Heart left ventricle (tissue), 13 donors: ENCODE measurements around the gene FMN2.

Source experiments
- POLR2A ChIP-seq, 2 donors: fragments of 450-650 bp; IDR thresholded peaks; one replicate each; pipeline ENCODE4 v1.6.1; 2017; ENCODE audit warnings: antibody characterized with exemption in 2 of 2, mild to moderate bottlenecking in 2 of 2, moderate library complexity in 2 of 2
- TF ChIP-seq, protein P1 (sequence below), 12 donors: fragments of 200-600 bp; sonication (generic) in 4 of 12; IDR thresholded peaks; one replicate each; pipeline versions ENCODE4 v1.5.0 to v1.8.0; 2018 to 2022; ENCODE audit warnings: antibody characterized with exemption in 12 of 12, mild to moderate bottlenecking in 5 of 12
- donor health status: ischemic (EF 13 %, LVEDD 7.1; RV severe dilation, severe dysfunction).
- donor health status: DM: no; HTN: yes; CAD: no.
- donor health status: DM: no; HTN: no; CAD: no.
- donor health status: ischemic (EF 25% LVEDD 6.9; RV normal size, moderate dysfunction).
- donor health status: ischemic (EF 25% LVEDD 5.7; RV mildly dilated, moderate dysfunction).
- donor health status: ischemic (EF 35%, LVEDD 5.7; RV mildly dilated, moderate dysfunction).
- donor health status: nonischemic (EF 11% LVEDD 7.7; RV severe dilation, severe dysfunction).
- donor health status: DM: yes; HTN: yes; CAD: no.
- donor health status: PGD.
- donor health status: ischemic (EF 29% LVEDD 5.4; RV normal size, mild dysfunction).
- donor health status: nonischemic (EF 23%, LVEDD 6.1; RV moderate dilation, normal function).

DNA sequence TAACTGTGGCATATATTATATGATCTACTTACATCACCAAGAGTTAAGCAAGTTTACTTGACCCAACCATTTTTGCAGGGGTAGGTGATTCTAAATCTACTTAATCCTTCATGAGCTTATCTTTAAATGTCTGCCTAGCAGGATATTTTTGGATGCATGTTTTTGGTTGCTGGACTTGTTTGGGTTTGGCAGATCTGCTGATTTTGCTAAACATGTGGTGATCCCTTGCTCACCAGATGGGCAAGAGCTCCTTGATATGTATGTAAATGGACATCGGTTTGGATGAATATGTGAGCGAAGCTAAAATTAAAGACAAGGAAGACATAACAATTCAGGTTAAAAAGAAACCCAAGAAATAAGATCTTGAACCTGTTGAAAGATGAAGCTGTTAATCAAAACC lies 36.7 kb downstream of the FMN2 start:
- no peak for TF ChIP-seq POLR2A (IDR thresholded peaks at IDR 0.05)
- TF ChIP-seq, protein P1, sequence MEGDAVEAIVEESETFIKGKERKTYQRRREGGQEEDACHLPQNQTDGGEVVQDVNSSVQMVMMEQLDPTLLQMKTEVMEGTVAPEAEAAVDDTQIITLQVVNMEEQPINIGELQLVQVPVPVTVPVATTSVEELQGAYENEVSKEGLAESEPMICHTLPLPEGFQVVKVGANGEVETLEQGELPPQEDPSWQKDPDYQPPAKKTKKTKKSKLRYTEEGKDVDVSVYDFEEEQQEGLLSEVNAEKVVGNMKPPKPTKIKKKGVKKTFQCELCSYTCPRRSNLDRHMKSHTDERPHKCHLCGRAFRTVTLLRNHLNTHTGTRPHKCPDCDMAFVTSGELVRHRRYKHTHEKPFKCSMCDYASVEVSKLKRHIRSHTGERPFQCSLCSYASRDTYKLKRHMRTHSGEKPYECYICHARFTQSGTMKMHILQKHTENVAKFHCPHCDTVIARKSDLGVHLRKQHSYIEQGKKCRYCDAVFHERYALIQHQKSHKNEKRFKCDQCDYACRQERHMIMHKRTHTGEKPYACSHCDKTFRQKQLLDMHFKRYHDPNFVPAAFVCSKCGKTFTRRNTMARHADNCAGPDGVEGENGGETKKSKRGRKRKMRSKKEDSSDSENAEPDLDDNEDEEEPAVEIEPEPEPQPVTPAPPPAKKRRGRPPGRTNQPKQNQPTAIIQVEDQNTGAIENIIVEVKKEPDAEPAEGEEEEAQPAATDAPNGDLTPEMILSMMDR (IDR thresholded peaks at IDR 0.05): no peak
